Measurements from ENCODE around the gene IKZF2.

GRCh38 chr2:213152888-213153287 lies 1.5 kb upstream of the IKZF2 start:
- TF ChIP-seq CTCF (conservative IDR thresholded peaks at IDR 0.05; ENCODE audit: low read length) (no peak), EZH2phosphoT487 (IDR thresholded peaks at IDR 0.05; ENCODE audit: borderline replicate concordance) (no peak)
